ENCODE results near the gene NDUFB5.

- TF ChIP-seq POLR2A (IDR thresholded peaks at IDR 0.05) (no peak), CTCF (IDR thresholded peaks at IDR 0.05) (no peak)
Observed at GRCh38 chr3:179672918-179673317, 68.3 kb downstream of the NDUFB5 start.

Data from adrenal gland (tissue), 5 donors.